CD1c-positive myeloid dendritic cell (primary cell): ENCODE measurements around the gene ICAM5.
"Not testable (repeated sequence)": the region's sequence is repeated elsewhere in the genome, so short reads cannot be mapped to it uniquely, and the experiment has no call there.

Source experiments
- DNase-seq: peaks from one replicate; pipeline ENCODE4 v3.0.0-alpha.2; 2016; ENCODE audit errors: extremely low spot score

ICAM5 gene, protein sequence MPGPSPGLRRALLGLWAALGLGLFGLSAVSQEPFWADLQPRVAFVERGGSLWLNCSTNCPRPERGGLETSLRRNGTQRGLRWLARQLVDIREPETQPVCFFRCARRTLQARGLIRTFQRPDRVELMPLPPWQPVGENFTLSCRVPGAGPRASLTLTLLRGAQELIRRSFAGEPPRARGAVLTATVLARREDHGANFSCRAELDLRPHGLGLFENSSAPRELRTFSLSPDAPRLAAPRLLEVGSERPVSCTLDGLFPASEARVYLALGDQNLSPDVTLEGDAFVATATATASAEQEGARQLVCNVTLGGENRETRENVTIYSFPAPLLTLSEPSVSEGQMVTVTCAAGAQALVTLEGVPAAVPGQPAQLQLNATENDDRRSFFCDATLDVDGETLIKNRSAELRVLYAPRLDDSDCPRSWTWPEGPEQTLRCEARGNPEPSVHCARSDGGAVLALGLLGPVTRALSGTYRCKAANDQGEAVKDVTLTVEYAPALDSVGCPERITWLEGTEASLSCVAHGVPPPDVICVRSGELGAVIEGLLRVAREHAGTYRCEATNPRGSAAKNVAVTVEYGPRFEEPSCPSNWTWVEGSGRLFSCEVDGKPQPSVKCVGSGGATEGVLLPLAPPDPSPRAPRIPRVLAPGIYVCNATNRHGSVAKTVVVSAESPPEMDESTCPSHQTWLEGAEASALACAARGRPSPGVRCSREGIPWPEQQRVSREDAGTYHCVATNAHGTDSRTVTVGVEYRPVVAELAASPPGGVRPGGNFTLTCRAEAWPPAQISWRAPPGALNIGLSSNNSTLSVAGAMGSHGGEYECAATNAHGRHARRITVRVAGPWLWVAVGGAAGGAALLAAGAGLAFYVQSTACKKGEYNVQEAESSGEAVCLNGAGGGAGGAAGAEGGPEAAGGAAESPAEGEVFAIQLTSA

DNA sequence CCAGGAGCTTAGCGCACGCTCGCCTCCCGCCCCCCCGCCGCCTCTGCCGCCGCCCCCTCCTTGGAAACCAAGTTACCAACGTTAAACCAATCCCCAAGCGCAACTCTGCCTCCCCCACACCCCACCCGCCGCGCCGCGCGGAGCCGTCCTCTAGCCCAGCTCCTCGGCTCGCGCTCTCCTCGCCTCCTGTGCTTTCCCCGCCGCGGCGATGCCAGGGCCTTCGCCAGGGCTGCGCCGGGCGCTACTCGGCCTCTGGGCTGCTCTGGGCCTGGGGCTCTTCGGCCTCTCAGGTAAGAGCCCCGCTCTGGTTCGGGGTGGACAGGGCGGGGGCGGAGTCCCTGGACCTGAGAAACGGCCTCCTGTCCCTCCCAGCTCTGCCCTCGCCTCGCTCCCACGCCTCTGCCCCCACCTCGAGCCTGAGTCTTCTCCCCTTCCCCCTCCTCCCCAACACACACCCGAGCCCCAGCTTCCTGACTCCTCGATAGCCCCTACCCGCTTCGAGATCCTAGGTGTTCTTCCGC lies at the start of gene ICAM5:
TSS of gene ICAM5 (plus strand) at position 117 of the 521 bp plus-strand sequence. CDS start at position 209, 92 bp downstream.
- no peak for DNase-seq

DNA sequence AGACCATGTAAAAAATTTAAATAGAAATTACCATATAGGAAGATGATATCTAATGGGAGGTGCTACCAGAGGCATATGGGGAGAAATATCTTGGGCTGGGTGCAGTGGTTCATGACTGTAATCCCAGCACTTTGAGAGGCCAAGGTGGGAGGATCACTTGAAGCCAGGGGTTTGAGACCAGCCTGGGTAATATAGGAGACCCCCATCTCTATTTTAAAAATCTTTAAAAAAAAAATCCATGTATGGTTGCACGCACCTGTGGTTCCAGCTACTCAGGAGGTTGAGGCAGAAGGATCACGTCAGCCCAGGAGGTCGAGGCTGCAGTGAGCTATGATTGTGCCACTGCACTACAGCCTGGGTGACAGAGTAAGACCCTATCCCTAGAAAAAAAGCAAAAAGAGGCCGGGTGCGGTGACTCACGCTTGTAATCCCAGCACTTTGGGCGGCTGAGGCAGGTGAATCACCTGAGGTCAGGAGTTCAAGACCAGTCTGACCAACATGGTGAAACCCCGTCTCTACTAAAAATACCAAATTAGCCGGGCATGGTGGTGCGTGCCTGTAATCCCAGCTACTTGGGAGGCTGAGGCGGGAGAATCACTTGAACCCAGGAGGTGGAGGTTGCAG lies 47.8 kb upstream of the ICAM5 start:
- not testable (repeated sequence) for DNase-seq

DNA sequence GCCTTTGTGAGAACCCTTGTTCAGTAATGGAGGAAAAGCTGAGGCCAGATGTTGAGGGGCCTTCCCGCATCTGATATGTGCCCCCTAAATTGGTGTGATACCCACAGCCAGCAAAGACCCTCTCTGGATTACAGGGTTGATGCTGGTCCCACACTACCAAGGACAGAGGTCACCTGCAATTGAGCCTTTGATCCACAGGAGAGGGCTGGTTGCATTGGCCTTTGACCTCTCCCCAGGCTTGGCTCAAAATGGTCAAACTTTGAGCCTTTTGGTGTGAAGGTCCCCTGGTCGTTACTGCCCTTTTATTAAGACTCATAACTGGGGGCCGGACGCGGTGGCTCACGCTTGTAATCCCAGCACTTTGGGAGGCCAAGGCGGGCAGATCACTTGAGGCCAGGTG lies 46.1 kb upstream of the ICAM5 start:
- no peak for DNase-seq

DNA sequence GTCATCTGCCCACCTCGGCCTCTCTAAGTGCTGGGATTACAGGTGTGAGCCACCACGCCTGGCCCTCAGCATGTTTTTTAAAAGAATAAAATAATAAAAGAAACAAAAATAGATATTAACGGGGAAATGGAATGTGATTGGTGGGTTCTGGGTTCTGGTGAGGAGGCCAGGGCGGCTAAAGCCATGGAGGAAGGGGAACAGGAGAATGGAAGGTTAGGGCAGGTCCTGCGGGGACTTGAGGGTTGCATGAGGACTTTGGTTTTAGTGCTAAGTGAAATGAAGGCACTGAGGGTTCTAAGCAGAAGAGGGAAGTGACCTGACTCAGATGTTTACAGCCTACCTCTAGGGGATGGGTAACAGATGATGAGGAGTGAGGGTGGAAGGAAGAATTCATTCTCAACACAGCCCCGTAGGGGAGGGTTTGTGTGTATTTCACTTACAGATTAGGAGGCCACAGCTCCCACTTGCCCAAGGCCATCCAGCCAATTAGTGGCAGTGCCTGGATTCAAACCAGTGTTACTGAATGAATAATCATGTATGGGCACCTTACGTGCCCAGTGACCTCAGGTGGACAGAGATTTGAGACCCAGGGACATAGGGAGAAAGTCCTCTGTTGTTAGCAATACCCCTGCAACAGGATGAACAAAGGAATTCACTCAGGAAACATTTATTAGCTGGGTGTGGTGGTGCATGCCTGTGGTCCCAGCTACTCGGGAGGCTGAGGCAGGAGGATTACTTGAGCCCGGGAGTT lies 44.4 kb upstream of the ICAM5 start:
- DNase-seq, result no peak

DNA sequence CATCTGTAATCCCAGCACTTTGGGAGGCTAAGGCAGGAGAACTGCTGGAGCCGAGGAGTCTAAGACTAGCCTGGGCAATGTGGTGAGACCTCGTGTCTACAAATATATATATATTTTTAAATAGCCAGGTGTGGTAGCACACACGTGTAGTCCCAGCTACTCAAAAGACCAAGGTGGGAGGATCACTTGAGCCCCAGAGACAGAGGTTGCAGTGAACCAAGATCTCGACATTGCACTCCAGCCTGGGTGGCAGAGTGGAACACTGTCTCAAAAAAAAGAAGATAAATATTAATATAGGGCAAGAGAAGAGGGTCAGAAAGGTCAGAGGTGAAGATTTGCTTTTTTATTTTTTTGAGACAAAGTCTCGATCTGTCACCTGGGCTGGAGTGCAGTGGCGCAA lies 43.2 kb upstream of the ICAM5 start:
- no peak for DNase-seq

DNA sequence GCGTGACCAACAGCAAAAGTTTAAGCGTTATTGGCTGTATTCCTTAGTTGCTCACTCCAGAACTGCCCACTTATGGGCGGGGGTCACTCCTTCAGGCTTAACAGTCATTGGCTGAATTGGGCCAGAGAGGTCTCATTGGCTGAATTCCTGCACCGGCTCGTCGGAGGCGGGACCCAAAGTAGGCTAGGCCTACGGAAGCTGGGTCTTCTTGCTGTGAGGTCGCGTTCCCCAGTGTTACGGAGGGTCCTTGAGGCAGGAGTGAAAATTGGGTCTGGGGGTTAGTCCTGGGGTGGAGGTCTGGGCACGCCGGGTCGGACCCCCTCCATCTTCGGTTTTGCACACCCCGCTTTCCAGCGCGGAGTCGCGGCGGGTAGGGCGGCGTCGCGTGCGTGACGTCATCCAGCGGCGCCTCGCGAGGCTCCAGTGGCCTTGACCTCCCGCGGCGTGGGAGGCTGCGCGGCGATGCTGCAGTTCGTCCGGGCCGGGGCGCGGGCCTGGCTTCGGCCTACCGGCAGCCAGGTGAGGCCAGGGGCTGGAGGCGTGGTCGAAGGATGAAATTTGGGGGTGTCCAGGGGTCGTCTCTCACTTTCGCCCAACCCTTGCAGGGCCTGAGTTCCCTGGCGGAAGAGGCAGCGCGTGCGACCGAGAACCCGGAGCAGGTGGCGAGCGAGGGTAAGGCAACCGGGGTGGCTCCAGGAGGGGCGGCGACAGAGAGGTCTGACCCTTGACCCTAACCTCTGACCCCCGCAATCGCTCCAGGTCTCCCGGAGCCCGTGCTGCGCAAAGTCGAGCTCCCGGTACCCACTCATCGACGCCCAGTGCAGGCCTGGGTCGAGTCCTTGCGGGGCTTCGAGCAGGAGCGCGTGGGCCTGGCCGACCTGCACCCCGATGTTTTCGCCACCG lies 37.7 kb upstream of the ICAM5 start, which contains the start of gene MRPL4:
TSS of gene MRPL4 (plus strand) at position 423 of the 903 bp plus-strand sequence. CDS start at position 463, 40 bp downstream.
- peak; percentile 98 for DNase-seq

DNA sequence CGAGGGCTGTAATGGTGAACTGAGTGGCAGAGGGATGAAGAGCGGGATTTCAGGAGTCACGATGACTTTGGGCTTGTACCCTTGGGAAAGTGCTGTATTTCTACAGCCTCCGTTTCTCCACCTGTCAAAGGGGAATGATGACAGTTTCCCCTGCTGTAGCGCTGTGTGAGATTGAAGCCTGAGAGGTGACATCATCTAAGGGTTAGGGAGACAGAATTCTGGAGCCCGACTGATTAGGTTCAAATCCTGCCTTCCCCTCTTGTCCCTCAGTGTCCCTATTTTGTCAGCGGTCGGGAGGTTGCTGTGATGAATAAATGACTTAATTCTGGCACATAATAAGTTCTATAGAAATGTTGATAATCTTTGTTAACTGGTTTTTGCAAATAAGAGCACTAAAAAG lies 37.0 kb upstream of the ICAM5 start:
- no peak for DNase-seq

DNA sequence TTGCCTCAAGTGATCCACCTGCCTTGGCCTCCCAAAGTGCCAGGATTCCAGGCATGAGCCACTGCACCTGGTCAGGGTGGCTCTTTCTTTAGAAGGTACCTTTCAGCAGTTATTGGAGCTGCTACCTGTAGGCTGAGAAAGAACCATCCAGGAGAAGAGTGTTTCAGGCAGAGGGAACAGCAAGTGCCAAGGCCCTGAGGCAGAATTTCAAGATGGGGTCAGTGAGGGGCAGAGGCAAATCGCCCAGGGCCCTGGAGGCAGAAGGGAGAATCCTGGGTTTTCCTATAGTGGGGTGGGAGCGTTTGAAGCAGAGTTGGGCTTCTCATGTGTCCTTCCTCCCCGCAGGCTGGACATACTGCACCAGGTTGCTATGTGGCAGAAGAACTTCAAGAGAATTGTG lies 35.5 kb upstream of the ICAM5 start:
- DNase-seq, result no peak

DNA sequence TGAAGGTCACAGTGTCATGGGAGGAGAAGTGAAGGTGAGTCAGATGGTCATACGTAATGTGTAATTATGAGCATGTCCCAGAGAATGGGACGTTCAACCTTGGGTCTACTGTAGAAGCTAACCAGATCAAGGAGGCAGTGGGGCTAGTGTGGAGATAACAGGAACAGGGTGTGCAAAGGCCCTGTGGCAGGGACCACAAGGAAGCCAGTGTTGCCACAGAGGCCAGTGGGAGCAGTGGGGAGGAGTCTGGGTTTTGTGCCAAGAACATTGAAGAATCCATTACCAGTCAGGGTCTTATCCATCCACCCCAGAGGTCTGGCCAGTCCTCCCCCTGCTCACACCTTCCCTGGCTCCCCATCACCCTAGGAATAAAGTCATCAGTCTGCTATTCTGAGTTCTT lies 34.4 kb upstream of the ICAM5 start:
- DNase-seq, result no peak

DNA sequence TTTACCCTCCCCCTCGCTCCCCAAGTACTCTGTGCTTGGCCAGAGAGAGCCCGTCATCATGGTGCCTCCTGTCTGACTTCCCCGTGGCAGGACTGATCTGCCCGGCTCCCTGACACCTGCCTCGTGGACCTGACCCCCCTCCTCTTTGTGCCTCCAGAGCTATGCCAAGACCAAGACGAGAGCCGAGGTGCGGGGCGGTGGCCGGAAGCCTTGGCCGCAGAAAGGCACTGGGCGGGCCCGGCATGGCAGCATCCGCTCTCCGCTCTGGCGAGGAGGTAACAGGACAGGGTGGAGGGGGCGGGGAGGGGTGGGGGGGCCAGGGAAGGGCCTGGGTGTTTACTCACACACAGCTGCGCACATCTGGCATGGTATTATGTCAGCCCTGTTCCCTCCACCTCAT lies 33.2 kb upstream of the ICAM5 start:
- DNase-seq, result no peak

DNA sequence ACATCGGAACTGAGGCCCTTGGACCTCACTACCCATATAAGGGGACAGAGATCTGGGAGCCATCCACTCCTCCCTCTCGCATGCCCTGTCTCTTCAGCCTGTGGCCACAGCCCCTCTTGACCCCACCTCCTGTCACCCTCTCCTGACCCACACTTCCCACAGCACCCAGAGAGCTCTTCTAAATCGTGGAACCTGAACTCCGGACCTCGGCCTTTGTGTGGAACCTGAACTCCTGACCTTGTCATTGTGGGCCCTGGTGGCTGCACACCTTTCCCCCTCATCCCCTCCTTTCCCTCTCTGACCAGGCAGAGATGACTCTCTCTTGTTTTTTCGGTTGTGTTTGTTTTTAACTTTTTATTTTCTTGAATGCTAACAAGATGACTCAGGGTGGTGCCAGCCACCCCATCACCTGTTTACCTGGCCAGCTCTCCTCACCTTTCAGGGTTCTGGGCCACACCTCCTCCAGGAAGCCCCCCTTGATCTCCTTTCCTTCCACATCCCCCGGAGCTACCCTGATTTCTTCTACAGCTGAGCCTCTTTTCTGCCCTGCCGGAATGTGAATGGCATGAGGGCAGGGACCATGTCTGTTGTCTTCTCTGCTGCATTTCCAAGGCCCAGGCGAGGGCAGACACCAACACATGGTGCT lies 32.7 kb upstream of the ICAM5 start:
- DNase-seq, result no peak

DNA sequence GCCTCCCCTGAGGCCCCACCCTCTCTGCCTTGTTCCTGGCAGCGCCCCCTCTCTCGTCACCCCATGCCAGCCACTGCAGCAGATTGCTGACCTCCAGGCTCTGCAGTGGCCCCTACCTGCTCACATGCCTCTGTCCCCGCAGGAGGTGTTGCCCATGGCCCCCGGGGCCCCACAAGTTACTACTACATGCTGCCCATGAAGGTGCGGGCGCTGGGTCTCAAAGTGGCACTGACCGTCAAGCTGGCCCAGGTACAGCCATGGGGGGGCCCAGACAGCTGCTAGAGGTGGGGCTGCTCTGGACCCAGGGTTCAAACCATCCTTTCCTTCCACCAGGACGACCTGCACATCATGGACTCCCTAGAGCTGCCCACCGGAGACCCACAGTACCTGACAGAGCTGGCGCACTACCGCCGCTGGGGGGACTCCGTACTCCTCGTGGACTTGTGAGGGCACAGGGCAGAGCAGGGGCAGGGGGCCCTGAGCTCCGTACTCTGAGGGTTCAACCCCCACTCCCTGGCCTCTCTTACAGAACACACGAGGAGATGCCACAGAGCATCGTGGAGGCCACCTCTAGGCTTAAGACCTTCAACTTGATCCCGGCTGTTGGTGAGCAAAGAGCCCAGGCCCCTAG lies 31.6 kb upstream of the ICAM5 start:
- no peak for DNase-seq

DNA sequence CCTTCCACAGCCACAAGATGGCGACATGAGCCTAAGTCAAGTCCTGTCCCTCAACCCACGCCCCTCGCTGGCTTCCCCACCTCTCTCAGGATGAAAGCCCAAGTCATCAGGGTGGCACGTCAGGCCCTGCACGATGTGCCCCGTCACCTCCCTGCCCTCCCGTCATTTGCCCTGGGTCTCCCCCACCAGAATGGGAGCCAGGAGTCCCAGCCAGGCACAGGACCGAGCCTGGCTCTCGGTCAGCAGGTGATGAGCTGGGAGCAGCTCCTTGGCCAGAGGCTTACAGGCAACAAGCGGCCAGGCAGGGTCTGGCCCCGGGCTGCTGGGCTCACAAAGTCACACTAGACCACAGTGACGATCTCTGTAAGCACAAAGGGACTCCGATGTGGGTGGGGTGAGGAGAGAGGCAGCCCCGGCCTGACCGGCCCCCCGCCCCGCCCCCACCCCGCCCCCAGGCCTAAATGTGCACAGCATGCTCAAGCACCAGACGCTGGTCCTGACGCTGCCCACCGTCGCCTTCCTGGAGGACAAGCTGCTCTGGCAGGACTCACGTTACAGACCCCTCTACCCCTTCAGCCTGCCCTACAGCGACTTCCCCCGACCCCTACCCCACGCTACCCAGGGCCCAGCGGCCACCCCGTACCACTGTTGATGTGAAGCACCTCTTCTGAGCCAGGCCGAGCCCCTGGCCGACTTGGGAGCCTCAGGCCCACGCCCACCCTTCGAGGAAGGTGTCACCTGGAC lies 30.4 kb upstream of the ICAM5 start:
- DNase-seq, result peak; percentile 94

DNA sequence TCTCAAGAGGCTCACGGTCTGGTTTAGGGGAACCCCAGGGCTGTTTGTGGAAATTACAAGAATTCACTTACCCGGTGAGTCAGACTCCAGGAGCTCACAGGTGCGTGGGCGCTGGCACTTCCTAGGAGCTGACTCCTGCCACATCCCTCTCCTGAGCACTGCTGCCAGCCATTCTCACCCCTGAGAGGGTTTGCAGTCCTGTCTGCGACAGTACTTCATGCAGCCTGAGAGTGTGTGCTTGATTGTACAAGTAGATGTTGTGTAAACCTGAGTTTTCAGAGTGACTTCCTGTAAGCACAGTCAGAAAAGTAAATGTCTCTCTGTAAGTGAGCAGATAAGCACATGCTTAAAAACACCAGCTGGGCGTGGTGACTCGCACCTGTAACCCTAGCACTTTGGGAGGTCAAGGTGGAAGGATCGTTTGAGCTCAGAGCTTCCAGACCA lies 29.6 kb upstream of the ICAM5 start:
- DNase-seq, result peak; percentile 52

DNA sequence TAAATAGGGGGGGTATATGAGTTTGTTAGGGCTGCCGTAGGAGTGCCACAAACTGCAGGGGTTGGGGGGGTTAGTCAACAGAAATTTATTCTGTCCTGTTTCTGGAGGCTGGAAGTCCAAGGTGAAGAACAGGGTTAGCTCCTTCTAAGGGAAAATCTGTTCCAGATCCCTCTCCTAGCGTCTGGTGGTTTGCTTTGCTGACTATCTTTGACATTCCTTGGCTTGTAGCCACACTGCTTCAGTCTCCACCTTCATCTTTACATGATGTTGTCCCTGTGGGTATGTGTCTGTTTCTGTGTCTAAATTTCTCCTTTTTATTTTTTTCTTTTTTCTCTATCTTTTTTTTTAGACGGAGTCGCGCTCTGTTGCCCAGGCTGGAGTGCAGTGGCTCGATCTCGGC lies 27.0 kb upstream of the ICAM5 start:
- no peak for DNase-seq

DNA sequence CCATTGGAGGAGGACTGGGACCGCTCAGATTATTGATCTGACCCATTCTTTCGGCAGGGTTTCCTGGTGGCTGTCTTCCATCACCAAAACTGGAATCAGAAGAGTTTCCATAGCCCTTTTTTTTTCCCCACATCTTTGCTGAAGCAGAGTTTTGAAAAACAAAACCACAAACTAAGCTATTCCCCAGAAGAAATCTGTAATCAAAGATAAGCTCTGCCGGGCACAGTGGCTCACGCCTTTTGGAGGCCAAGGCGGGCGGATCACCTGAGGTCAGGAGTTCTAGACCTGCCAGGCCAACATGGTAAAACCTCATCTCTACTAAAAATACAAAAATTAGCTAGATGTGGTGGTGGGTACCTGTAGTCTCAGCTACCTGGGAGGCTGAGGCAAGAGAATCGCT lies 23.0 kb upstream of the ICAM5 start:
- no peak for DNase-seq

DNA sequence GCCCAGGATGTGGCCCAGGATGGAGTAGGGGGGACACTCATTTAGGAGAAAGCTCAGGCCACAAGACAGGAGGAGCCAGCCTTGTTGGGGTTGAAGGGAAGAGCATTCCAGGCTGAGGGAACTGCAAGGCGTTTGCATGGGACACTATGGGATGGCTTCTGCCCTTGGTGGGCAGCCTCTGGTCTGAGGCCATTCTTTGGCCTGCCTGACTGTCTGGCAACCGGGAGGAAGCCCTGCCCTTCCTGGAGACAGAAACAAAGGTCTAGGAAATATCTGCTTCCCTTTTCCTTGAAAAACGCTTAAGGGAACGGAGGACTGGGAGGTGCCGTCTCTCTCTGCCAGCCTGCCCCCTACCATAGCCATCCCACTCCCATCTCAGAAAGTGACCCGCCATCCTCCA lies 21.7 kb upstream of the ICAM5 start:
- no peak for DNase-seq
